HepG2 (cell line): ENCODE data around the gene SYT14. TPM values are rescaled to one million over a fixed set of nuclear protein-coding genes. Genes with fewer than 3 reads are reported as not detected.
"Not testable (repeated sequence)": the region's sequence is repeated elsewhere in the genome, so short reads cannot be mapped to it uniquely, and the experiment has no call there.

Source experiments
- ATAC-seq: fragments of 200-7000 bp; cut with Tn5 transposase; 3 replicates; pipeline ENCODE4 v1.9.1; 2020; ENCODE audit warnings: mild to moderate bottlenecking, moderate library complexity
- BruUV-seq: library from RNA; stranded (reverse); fragments of 400-500 nt; replicated peaks from 2 replicates; lab custom pipeline; 2021; lab: Mats Ljungman, UMichigan
- CTCF ChIA-PET: fragments of 300-600 bp; formaldehyde crosslinking; extraction: SDS; loops from one replicate; lab custom pipeline; 2021; ENCODE audit warnings: low total read pairs, inconsistent platforms, low intra/inter-chr PET ratio; lab: Yijun Ruan, JAX
- POLR2A ChIA-PET: fragments of 350-600 bp; sonication (Branson Sonifier 250); formaldehyde crosslinking; loops from one replicate; lab custom pipeline; 2020; ENCODE audit warnings: antibody characterized with exemption, inconsistent platforms; lab: Yijun Ruan, JAX
- DNase-seq: peaks from one replicate; pipeline ENCODE4 v3.0.0-alpha.2; 2015; ENCODE audit warnings: low spot score
- FAIRE-seq: peaks from 3 replicates; lab custom pipeline; 2011; peaks lifted over from hg19 to GRCh38; lab: Jason Lieb, UNC
- H2AFZ ChIP-seq: one replicate; pipeline ENCODE4 v1.6.1; 2011; ENCODE audit warnings: low read length, inconsistent platforms
- H3K27ac ChIP-seq: fragments of 300-600 bp; 3 replicates; pipeline ENCODE4 v1.8.0; 2011; ENCODE audit warnings: mixed run types, mild to moderate bottlenecking, mixed read lengths, low read length, inconsistent platforms; ENCODE audit not compliant: insufficient read depth; ENCODE audit errors: extremely low read length
- H3K27me3 ChIP-seq, 2 experiments: fragments of 200-600 bp in 1 of 2; 2 replicates in 1 of 2; 3 replicates in 1 of 2; pipeline versions ENCODE4 v1.6.0 to v1.8.0; 2011; ENCODE audit warnings: low read length in 2 of 2, mild to moderate bottlenecking in 2 of 2, moderate library complexity in 2 of 2, inconsistent platforms in 1 of 2; ENCODE audit not compliant: insufficient read depth in 2 of 2, control insufficient read depth in 1 of 2
- H3K36me3 ChIP-seq, 2 experiments: fragments of 200-600 bp in 1 of 2; replicated peaks in 1 of 2; 2 replicates in 1 of 2; 3 replicates in 1 of 2; pipeline versions ENCODE4 v1.5.1 to v1.8.0; 2011; ENCODE audit warnings: low read length in 2 of 2, inconsistent platforms in 1 of 2; ENCODE audit not compliant: insufficient read depth in 2 of 2, control insufficient read depth in 1 of 2
- H3K4me1 ChIP-seq: 2 replicates; pipeline ENCODE4 v1.5.1; 2012; ENCODE audit warnings: low read length, inconsistent platforms; ENCODE audit not compliant: insufficient read depth
- H3K4me2 ChIP-seq: 2 replicates; pipeline ENCODE4 v1.6.0; 2011; ENCODE audit warnings: low read depth, low read length, inconsistent platforms
- H3K4me3 ChIP-seq, 3 experiments: fragments of 200-600 bp in 1 of 3; sonication (generic), shearing (Covaris generic) in 1 of 3; replicated peaks in 1 of 3; 2 replicates each; pipeline ENCODE4 v1.5.1; 2011 to 2016; ENCODE audit warnings: low read length in 3 of 3, inconsistent platforms in 2 of 3, low read depth in 2 of 3, mild to moderate bottlenecking in 2 of 3, control low read depth in 1 of 3, mixed read lengths in 1 of 3; ENCODE audit not compliant: insufficient read depth in 1 of 3
- H3K79me2 ChIP-seq: one replicate; pipeline ENCODE4 v1.6.1; 2011; ENCODE audit warnings: low read length, inconsistent platforms; ENCODE audit not compliant: insufficient read depth
- H3K9ac ChIP-seq: 2 replicates; pipeline ENCODE4 v1.6.0; 2011; ENCODE audit warnings: mild to moderate bottlenecking, low read depth, low read length, inconsistent platforms; ENCODE audit not compliant: insufficient read depth
- H3K9me3 ChIP-seq: 2 replicates; pipeline ENCODE4 v1.5.1; 2012; ENCODE audit warnings: mild to moderate bottlenecking, low read length
- H4K20me1 ChIP-seq: 2 replicates; pipeline ENCODE4 v1.6.0; 2011; ENCODE audit warnings: inconsistent platforms, mild to moderate bottlenecking, low read length, moderate library complexity; ENCODE audit not compliant: insufficient read depth
- ATF6 ChIP-seq: sonication (generic); formaldehyde crosslinking; conservative IDR thresholded peaks from 2 replicates; pipeline ENCODE4 v1.4.0; 2020; ENCODE audit warnings: missing genetic modification reagents
- ELF3 ChIP-seq: IDR thresholded peaks from 2 replicates; pipeline ENCODE4 v1.6.1; 2016; ENCODE audit warnings: missing genetic modification reagents, missing compliant biosample characterization
- FOSL1 ChIP-seq: sonication (generic); formaldehyde crosslinking; IDR thresholded peaks from 2 replicates; pipeline ENCODE4 v1.9.0; 2021; ENCODE audit warnings: missing genetic modification reagents, borderline replicate concordance
- HNF4A ChIP-seq: sonication (generic); formaldehyde crosslinking; IDR thresholded peaks from 2 replicates; pipeline ENCODE4 v1.4.0; 2020; ENCODE audit warnings: missing genetic modification reagents
- HNRNPL ChIP-seq: fragments of 200-400 bp; formaldehyde crosslinking; IDR thresholded peaks from 2 replicates; pipeline ENCODE4 v1.6.1; 2017; ENCODE audit warnings: mild to moderate bottlenecking, low read depth, low read length
- IRF1 ChIP-seq: sonication (generic); formaldehyde crosslinking; IDR thresholded peaks from 2 replicates; pipeline ENCODE4 v1.4.0; 2020; ENCODE audit warnings: low read depth, mild to moderate bottlenecking, missing genetic modification reagents
- MEIS2 ChIP-seq: sonication (generic); formaldehyde crosslinking; IDR thresholded peaks from 2 replicates; pipeline ENCODE4 v1.9.0; 2021; ENCODE audit warnings: mild to moderate bottlenecking, missing genetic modification reagents
- PLRG1 ChIP-seq: fragments of 450-650 bp; conservative IDR thresholded peaks from 2 replicates; pipeline ENCODE4 v1.6.1; 2016
- RFX3 ChIP-seq: IDR thresholded peaks from 2 replicates; pipeline ENCODE4 v1.6.1; 2016; ENCODE audit warnings: missing biosample characterization, missing genetic modification reagents
- SP2 ChIP-seq: sonication (generic); formaldehyde crosslinking; IDR thresholded peaks from 2 replicates; pipeline ENCODE4 v1.5.1; 2020; ENCODE audit warnings: mild to moderate bottlenecking, missing genetic modification reagents
- SP5 ChIP-seq: IDR thresholded peaks from 2 replicates; pipeline ENCODE4 v1.6.1; 2016; ENCODE audit warnings: low read depth, borderline replicate concordance
- TEAD2 ChIP-seq: sonication (generic); formaldehyde crosslinking; IDR thresholded peaks from 2 replicates; pipeline ENCODE4 v1.9.0; 2021; ENCODE audit warnings: missing genetic modification reagents
- ZNF430 ChIP-seq: sonication (generic); formaldehyde crosslinking; IDR thresholded peaks from 2 replicates; pipeline ENCODE4 v1.9.0; 2021; ENCODE audit warnings: mild to moderate bottlenecking, missing genetic modification reagents
- WGBS: methylation state at CpG from one replicate; pipeline ENCODE4 v1.1.6; 2017; ENCODE audit warnings: low lambda C conversion rate; 5-methylcytosine and 5-hydroxymethylcytosine counted together
- in situ Hi-C: cut with HindIII; loops from 2 replicates; pipeline ENCODE4 v1.10.0; 2017; ENCODE audit warnings: low pct_unique_long_range_greater_than_20kb; ENCODE audit not compliant: extremely low pct_ligation_motif_present
- intact Hi-C: fragments of 100-400 bp; cut with micrococcal nuclease; formaldehyde crosslinking; loops from one replicate; pipeline ENCODE4 v1.10.0; 2022; ENCODE audit not compliant: unreplicated experiment
- polyA plus RNA-seq, 8 experiments: library from polyadenylated mRNA; depleted of rRNA in 3 of 8; stranded (reverse) in 7 of 8; unstranded in 1 of 8; fragments of >200 nt; fragmentation: Illumina TruSeq in 4 of 8; extraction: Trizol in 4 of 8; gene quantifications; 2 replicates each; pipeline versions ENCODE4 v1.2.1 to v1.2.3, GENCODE V29; 2011 to 2016; ENCODE audit warnings: low read depth in 4 of 8, missing spikeins in 1 of 8, mixed read lengths in 1 of 8; ENCODE audit not compliant: insufficient read depth in 1 of 8
- total RNA-seq, 5 experiments: library from RNA; depleted of rRNA; stranded (reverse); fragments of >200 nt; fragmentation: Illumina TruSeq; extraction: Trizol; gene quantifications; 2 replicates each; pipeline ENCODE4 v1.2.3, GENCODE V29; 2016; ENCODE audit warnings: low read depth in 1 of 5

SYT14 gene
- total and polyA plus RNA-seq, 2 of the 13 experiments (the other 11 are each of a cell fraction or from before 2014, with no cell fraction given): not detected

- Histone ChIP-seq H3K36me3 (no peaks in the 10 kb centered on the region), H3K4me2 (no peak overlapping the region), H4K20me1 (no peaks in the 10 kb centered on the region), H2AFZ (no peak overlapping the region), H3K4me1 (no peaks in the 10 kb centered on the region)
- intact Hi-C loops: no loop called here
- POLR2A ChIA-PET: no interaction called here
- CTCF ChIA-PET: no interaction called here
- no TSS peak for BruUV-seq
- FAIRE-seq: no peak
- 0% methylated on average over 2 of the region's 2 CpGs for WGBS
- TF ChIP-seq HNF4A (CRISPR knock-in tag) (no peak), TEAD2 (CRISPR knock-in tag) (no peak), SP2 (no peak), ELF3 (CRISPR knock-in tag) (no peak), ZNF430 (CRISPR knock-in tag) (no peak), ATF6 (CRISPR knock-in tag) (no peak), SP5 (CRISPR knock-in tag) (no peak), HNRNPL (no peak), IRF1 (CRISPR knock-in tag) (no peak), FOSL1 (CRISPR knock-in tag) (no peak), MEIS2 (CRISPR knock-in tag) (no peak), RFX3 (CRISPR knock-in tag) (no peak), PLRG1 (no peak)
- TF ChIP-seq, all 625 proteins: peak for 0
- Histone ChIP-seq H3K27me3 (no peaks in the 10 kb centered on the region), H3K27ac (no peak overlapping the region), H3K9me3 (no peaks in the 10 kb centered on the region), H3K79me2 (no peaks in the 10 kb centered on the region), H3K9ac (no peak overlapping the region), H3K4me3 (no peak overlapping the region)
- DNase-seq (no peak), ATAC-seq (no peak)
- in situ Hi-C loops: no loop called here
These were observed 36.8 kb upstream of the SYT14 start for GRCh38 chr1:209901211-209901610.

GRCh38 chr1:209904774-209905173, 33.2 kb upstream of the SYT14 start:
- H4K20me1 ChIP-seq, POLR2A ChIA-PET, H3K27ac ChIP-seq, H3K9ac ChIP-seq, H3K36me3 ChIP-seq, in situ Hi-C loops, H3K79me2 ChIP-seq, H3K4me3 ChIP-seq, intact Hi-C loops, H3K27me3 ChIP-seq, DNase-seq, BruUV-seq, H3K4me1 ChIP-seq, ATAC-seq, H3K9me3 ChIP-seq, CTCF ChIA-PET, H3K4me2 ChIP-seq, FAIRE-seq, H2AFZ ChIP-seq: not testable (repeated sequence)
- WGBS: 0% methylated on average over 1 of the region's 1 CpG
